EL (cell line): ENCODE data around the gene NTMT2.
"Not testable (repeated sequence)": the region's sequence is repeated elsewhere in the genome, so short reads cannot be mapped to it uniquely, and the experiment has no call there.

ENCODE experiments used
- DNase-seq: peaks from one replicate; pipeline ENCODE4 v3.0.0-alpha.2; 2016

NTMT2 gene

GRCh38 chr1:170162459-170163246 is 16.9 kb downstream of the NTMT2 start:
- peak; percentile 91 for DNase-seq

GRCh38 chr1:170164103-170164763 is 18.5 kb downstream of the NTMT2 start:
- no peak for DNase-seq

GRCh38 chr1:170166518-170167180 is 20.9 kb downstream of the NTMT2 start:
- no peak for DNase-seq

- DNase-seq = peak; percentile 55
Measured at GRCh38 chr1:170168265-170168664, 22.5 kb downstream of the NTMT2 start.

DNA sequence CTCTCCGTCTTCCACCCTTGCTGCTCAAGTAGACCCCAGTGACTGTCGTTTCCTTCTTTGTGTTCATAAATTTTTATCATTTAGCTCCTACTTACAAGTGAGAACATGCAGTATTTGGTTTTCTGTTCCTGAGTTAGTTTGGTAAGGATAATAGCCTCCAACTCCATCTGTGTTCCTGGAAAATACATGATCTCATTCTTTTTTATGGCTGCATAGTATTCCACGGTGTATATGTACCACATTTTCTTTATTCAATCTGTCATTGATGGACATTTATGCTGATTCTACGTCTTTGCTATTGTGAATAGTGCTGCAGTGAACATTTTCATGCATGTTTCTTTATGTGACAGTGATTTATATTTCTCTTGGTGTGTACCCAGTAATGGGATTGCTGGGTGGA is 24.8 kb downstream of the NTMT2 start:
- DNase-seq = not testable (repeated sequence)

GRCh38 chr1:170174395-170174794 is 28.6 kb downstream of the NTMT2 start:
- no peak for DNase-seq

- no peak for DNase-seq
Measured at GRCh38 chr1:170175041-170175440, 29.3 kb downstream of the NTMT2 start.

DNA sequence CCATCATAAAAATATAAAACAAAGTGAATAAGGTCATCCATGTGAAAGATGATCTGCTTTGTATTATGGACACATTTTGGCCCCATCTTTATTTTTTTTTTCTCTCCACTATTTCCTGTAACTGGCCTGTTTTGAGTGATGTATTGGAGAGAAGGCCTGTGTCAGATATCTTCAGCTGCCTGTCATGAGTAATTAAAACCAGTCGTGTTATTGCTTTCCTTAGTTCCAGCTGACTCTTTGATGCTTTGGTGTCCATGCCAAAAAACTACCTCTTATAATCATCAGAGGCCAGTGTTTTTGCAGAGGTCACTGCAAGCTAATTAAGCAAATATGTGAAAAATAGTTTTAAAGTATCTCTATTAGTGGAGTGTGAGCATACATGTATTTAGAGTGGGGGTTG is 29.7 kb downstream of the NTMT2 start:
- no peak for DNase-seq

DNA sequence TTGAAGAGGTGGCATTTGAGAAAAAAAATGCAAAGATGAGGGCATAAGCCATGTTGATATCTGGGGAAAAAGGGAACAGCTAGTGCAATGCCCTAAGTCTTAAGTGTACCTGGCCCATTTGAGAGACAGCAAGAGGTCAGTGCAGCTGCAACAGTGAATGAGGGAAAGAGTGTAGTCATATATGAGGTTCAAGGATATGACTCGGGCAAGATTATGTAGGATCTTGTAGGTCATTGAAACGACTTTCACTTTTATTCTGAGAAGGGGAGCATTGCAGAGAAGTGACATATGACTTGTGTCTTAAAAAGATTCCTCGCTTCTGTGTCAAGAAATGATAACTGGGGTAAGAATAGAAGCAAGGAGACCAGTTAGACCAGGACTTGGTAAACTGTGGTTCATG is 31.0 kb downstream of the NTMT2 start:
- no peak for DNase-seq

DNA sequence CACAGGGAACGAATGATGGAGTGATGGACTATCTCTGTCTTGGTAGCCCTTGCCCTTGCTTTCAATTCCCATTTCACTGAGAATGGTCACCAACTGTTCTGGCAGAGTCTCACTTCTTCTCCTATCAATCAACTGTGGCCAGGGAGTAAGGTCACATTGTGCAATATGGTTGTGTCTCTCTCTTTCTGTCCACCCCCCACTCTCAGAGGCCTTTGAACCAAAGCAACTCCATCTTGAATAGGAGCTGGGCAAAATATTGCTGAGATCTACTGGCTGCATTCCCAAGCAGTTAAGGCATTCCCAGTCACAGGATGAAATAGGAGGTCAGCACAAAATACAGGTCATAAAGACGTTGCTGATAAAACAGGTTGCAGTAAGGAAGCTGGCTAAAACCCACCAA is 36.7 kb downstream of the NTMT2 start:
- DNase-seq = no peak

- peak; percentile 4 for DNase-seq
Measured at GRCh38 chr1:170192546-170192945, 46.8 kb downstream of the NTMT2 start.

GRCh38 chr1:170194451-170194850 is 48.7 kb downstream of the NTMT2 start:
- DNase-seq = no peak

- no peak for DNase-seq
Measured at GRCh38 chr1:170196490-170197236, 50.9 kb downstream of the NTMT2 start.

GRCh38 chr1:170198090-170198489 is 52.3 kb downstream of the NTMT2 start:
- DNase-seq = no peak

DNA sequence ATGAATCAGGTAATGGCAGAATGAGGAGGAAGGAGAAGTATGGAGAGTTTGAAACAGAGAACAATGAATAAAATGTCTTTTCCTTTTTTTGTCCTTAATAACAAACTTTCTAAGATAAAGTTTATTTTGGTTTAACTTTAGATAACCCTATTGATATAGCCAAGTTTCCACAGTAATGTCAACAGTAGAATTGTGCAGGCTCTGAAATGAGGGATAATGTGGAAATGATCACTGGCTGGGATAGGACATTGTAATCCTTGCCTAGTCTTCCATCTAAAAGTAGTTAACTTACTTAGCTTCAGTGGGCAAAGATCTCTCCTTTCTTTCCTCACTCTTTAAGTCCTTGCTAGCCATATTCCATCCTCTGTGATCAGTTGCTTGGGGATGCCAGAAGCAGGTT is 52.8 kb downstream of the NTMT2 start:
- no peak for DNase-seq

GRCh38 chr1:170200161-170200560 is 54.4 kb downstream of the NTMT2 start:
- DNase-seq = no peak

DNA sequence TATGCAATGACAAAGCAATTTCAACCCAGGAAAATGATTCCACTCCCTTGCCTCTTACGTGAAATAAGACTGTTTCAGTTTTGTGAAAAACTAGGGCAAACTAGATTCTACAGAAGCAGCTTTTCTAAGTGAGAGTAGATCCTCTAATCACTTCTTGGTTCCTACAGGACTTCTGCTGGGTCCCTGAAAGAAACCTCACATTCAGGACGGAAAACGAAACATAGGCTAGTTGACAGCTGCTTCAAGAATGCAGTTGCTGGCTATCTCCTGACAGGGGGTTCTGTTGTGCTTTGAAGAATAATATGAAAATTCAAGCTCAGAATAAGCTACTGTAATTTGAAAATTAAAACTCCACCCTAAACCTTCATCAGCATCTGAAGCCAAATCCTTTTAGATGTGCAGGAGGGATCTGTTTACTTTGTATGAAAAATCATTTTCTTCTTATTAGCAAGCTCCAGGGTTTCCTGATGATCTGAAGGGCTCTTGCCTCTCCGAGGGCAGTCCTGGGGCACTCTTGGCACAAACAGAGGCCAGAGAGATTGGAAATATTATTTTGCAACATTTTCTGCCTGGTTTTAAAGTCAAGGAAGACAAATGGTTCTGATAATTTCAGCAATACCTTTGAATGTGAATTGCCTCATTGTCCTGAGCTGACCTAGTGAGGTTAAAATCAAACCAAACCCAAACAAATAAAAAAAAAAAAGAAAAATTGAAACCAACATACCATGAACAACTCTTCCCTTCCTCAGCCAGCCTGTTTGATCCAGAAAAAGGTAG is 55.0 kb downstream of the NTMT2 start:
- DNase-seq = no peak

DNA sequence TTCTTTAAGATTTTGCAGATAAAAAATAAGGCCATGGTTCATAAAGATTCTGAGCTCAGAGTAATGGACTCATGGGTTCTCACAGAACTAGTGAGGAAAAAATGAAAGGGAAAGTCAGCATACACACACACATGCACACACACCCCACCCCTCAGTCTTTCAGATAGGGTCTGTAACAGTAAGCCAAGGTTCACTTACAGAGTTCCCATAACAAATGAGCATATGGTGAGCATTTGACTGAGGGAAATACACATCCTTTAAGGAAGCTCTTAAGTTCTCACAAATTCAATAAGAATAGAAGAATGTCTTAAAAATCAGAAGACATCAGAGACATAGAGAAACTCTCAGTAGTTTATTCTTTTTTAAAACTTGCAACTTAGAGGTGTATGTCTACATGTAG is 57.9 kb downstream of the NTMT2 start:
- no peak for DNase-seq

DNA sequence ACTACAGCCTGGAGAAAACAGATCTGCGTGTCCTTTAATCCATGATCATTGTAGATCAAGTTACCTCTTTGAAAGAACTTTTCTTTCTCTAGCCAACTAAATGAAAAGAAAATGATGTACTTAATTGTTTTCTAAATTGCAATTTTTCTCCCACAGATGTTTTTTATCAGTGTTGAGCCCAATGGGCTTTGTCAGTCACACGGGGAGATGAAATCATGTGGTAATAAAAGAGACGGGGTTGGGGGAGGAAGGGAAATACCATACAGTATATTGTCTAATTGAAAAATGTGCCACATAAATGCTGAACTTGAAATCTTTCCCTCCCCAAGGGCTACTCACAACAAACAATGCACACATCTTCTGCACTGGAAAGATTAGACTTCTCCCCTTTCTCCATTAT is 58.4 kb downstream of the NTMT2 start:
- no peak for DNase-seq

GRCh38 chr1:170205301-170205700 is 59.5 kb downstream of the NTMT2 start:
- no peak for DNase-seq

- DNase-seq = no peak
Measured at GRCh38 chr1:170209125-170209524, 63.4 kb downstream of the NTMT2 start.

- no peak for DNase-seq
Measured at GRCh38 chr1:170210142-170210541, 64.4 kb downstream of the NTMT2 start.

GRCh38 chr1:170213596-170213995 is 67.8 kb downstream of the NTMT2 start:
- DNase-seq = no peak
